Choroid plexus epithelial cell (primary cell): Measurements from ENCODE around the gene INPP5J.

Source experiments
- DNase-seq: peaks from one replicate; pipeline ENCODE4 v3.0.0-alpha.2; 2010; ENCODE audit warnings: low read depth
- H3K4me3 ChIP-seq: 2 replicates; pipeline ENCODE4 v1.5.1; 2011; ENCODE audit warnings: low read depth, mild to moderate bottlenecking, control low read depth, low read length, moderate library complexity
- TF ChIP-seq, protein P1 (sequence below): conservative IDR thresholded peaks from 2 replicates; pipeline ENCODE4 v1.5.1; 2011; ENCODE audit warnings: low read depth, mild to moderate bottlenecking, control low read depth, inconsistent platforms, low read length, moderate library complexity

The INPP5J gene

DNA sequence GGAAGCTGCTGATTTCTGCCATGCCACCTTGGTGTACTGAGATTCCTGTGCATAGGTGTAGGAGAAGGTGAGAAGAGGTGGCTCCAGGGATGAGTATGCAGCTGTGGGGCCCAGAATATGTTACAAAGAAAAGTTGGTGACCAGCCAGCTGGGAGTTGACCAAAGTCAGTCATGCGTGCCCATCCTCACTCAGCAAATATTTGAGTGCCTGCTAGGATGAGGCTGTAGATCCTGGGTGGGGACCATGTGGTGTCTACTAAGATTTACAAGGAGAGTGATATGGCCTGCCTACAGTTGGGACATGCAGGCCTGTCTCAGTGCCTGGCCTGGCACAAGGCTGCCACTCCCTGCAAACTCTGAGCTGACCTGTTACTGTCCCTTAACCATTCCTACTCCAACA is 56.6 kb downstream of the INPP5J start:
- H3K4me3 ChIP-seq: no peak overlapping the region
- no peak for DNase-seq
- TF ChIP-seq, protein P1, sequence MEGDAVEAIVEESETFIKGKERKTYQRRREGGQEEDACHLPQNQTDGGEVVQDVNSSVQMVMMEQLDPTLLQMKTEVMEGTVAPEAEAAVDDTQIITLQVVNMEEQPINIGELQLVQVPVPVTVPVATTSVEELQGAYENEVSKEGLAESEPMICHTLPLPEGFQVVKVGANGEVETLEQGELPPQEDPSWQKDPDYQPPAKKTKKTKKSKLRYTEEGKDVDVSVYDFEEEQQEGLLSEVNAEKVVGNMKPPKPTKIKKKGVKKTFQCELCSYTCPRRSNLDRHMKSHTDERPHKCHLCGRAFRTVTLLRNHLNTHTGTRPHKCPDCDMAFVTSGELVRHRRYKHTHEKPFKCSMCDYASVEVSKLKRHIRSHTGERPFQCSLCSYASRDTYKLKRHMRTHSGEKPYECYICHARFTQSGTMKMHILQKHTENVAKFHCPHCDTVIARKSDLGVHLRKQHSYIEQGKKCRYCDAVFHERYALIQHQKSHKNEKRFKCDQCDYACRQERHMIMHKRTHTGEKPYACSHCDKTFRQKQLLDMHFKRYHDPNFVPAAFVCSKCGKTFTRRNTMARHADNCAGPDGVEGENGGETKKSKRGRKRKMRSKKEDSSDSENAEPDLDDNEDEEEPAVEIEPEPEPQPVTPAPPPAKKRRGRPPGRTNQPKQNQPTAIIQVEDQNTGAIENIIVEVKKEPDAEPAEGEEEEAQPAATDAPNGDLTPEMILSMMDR: no peak

DNA sequence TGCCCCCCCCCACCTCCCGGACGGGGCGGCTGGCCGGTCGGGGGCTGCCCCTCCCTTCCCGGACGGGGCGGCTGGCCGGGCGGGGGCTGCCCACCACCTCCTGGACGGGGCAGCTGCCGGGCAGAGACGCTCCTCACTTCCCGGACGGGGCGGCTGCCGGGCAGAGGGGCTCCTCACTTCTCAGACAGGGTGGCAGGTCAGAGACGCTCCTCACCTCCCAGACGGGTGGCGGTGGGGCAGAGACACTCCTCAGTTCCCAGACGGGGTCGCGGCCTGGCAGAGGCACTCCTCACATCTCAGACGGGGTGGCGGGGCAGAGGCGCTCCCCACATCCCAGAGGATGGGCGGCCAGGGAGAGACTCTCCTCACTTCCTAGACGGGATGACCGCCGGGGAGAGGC is 61.2 kb downstream of the INPP5J start:
- TF ChIP-seq, protein P1: no peak
- no peak for DNase-seq
- no peak overlapping the region for H3K4me3 ChIP-seq
